Neural cell (in vitro differentiated cells): Measurements from ENCODE around the gene AOX1. TPM values are rescaled to one million over a fixed set of nuclear protein-coding genes. Genes with fewer than 3 reads are reported as not detected.

Experiments used
- H2AFZ ChIP-seq: fragments of 200-600, 300-800 bp; sonication (generic), shearing (Covaris generic); 2 replicates; pipeline ENCODE4 v1.6.0; 2014; ENCODE audit warnings: low read depth, mild to moderate bottlenecking, antibody characterized with exemption, low read length, moderate library complexity
- H3F3A ChIP-seq: fragments of 200-600 bp; shearing (Covaris generic); 2 replicates; pipeline ENCODE4 v1.6.1; 2016; ENCODE audit warnings: mild to moderate bottlenecking, moderate library complexity, mixed read lengths, antibody characterized with exemption, low read length; ENCODE audit not compliant: insufficient read depth, poor library complexity, severe bottlenecking
- H3K27ac ChIP-seq: fragments of 200-600, 300-800 bp; sonication (generic), shearing (Covaris generic); 2 replicates; pipeline ENCODE4 v1.5.1; 2014; ENCODE audit warnings: mild to moderate bottlenecking, low read length, moderate library complexity
- H3K27me3 ChIP-seq: fragments of 300-800, 200-600 bp; sonication (generic), shearing (Covaris generic); 2 replicates; pipeline ENCODE4 v1.6.0; 2014; ENCODE audit warnings: mild to moderate bottlenecking, low read depth, low read length, moderate library complexity; ENCODE audit not compliant: insufficient read depth
- H3K36me3 ChIP-seq: fragments of 300-800, 200-600 bp; sonication (generic), shearing (Covaris generic); 2 replicates; pipeline ENCODE4 v1.5.1; 2014; ENCODE audit warnings: mild to moderate bottlenecking, antibody characterized with exemption, low read length, moderate library complexity; ENCODE audit not compliant: insufficient read depth
- H3K4me2 ChIP-seq: fragments of 300-800, 200-600 bp; sonication (generic), shearing (Covaris generic); 2 replicates; pipeline ENCODE4 v1.6.0; 2014; ENCODE audit warnings: mild to moderate bottlenecking, low read length
- H3K4me3 ChIP-seq: fragments of 300-800, 200-600 bp; sonication (generic), shearing (Covaris generic); 2 replicates; pipeline ENCODE4 v1.5.1; 2014; ENCODE audit warnings: mild to moderate bottlenecking, low read length, moderate library complexity
- H3K79me2 ChIP-seq: fragments of 200-600 bp; shearing (Covaris generic); replicated peaks from 2 replicates; pipeline ENCODE4 v1.6.0; 2014; ENCODE audit warnings: mild to moderate bottlenecking, low read length, moderate library complexity; ENCODE audit not compliant: insufficient read depth
- H3K9ac ChIP-seq: fragments of 300-800, 200-600 bp; sonication (generic), shearing (Covaris generic); 2 replicates; pipeline ENCODE4 v1.6.1; 2016; ENCODE audit warnings: mild to moderate bottlenecking, low read length, mixed read lengths
- H3K9me2 ChIP-seq: fragments of 200-600 bp; shearing (Covaris generic); 2 replicates; pipeline ENCODE4 v1.6.1; 2016; ENCODE audit warnings: mild to moderate bottlenecking, low read length, mixed read lengths; ENCODE audit not compliant: insufficient read depth
- H3K9me3 ChIP-seq: fragments of 200-600, 300-800 bp; sonication (generic), shearing (Covaris generic); 2 replicates; pipeline ENCODE4 v1.6.1; 2016; ENCODE audit warnings: mild to moderate bottlenecking, mixed run types, low read length, moderate library complexity, mixed read lengths
- H4K20me1 ChIP-seq: fragments of 200-600 bp; shearing (Covaris generic); 2 replicates; pipeline ENCODE4 v1.6.1; 2016; ENCODE audit warnings: mild to moderate bottlenecking, mixed run types; ENCODE audit not compliant: insufficient read depth
- EP300 ChIP-seq: fragments of 450-650 bp; conservative IDR thresholded peaks from 2 replicates; pipeline ENCODE4 v1.6.1; 2014; ENCODE audit warnings: antibody characterized with exemption, mild to moderate bottlenecking, moderate library complexity; ENCODE audit not compliant: poor library complexity, severe bottlenecking
- EZH2 ChIP-seq: fragments of 200-600, 300-800 bp; shearing (Covaris generic), sonication (generic); IDR thresholded peaks from 2 replicates; pipeline ENCODE4 v1.6.1; 2014; ENCODE audit warnings: antibody characterized with exemption, low read length, borderline replicate concordance, mild to moderate bottlenecking; ENCODE audit not compliant: insufficient read depth, poor library complexity, severe bottlenecking
- MXI1 ChIP-seq: fragments of 450-650 bp; conservative IDR thresholded peaks from 2 replicates; pipeline ENCODE4 v1.6.1; 2014; ENCODE audit warnings: antibody characterized with exemption, mild to moderate bottlenecking; ENCODE audit not compliant: poor library complexity, severe bottlenecking
- POLR2AphosphoS5 ChIP-seq: IDR thresholded peaks from 2 replicates; pipeline ENCODE4 v1.6.1; 2012
- RAD21 ChIP-seq: fragments of 450-650 bp; conservative IDR thresholded peaks from 2 replicates; pipeline ENCODE4 v1.6.1; 2014; ENCODE audit warnings: antibody characterized with exemption, mild to moderate bottlenecking, moderate library complexity
- SMC3 ChIP-seq: fragments of 450-650 bp; conservative IDR thresholded peaks from 2 replicates; pipeline ENCODE4 v1.6.1; 2014; ENCODE audit warnings: antibody characterized with exemption, mild to moderate bottlenecking, moderate library complexity; ENCODE audit not compliant: poor library complexity
- TAF1 ChIP-seq: IDR thresholded peaks from 2 replicates; pipeline ENCODE4 v1.6.1; 2012; ENCODE audit warnings: low read depth
- polyA plus RNA-seq: library from polyadenylated mRNA; depleted of rRNA; stranded (reverse); fragments of >200 nt; gene quantifications from 2 replicates; pipeline ENCODE4 v1.2.3, GENCODE V29; 2014
- TF ChIP-seq, protein P1 (sequence below): IDR thresholded peaks from 2 replicates; pipeline ENCODE4 v1.6.1; 2012; ENCODE audit warnings: borderline replicate concordance
- TF ChIP-seq, protein P2 (sequence below): fragments of 450-650 bp; IDR thresholded peaks from 2 replicates; pipeline ENCODE4 v1.5.1; 2014; ENCODE audit warnings: antibody characterized with exemption, mild to moderate bottlenecking, moderate library complexity; ENCODE audit not compliant: poor library complexity, severe bottlenecking

The AOX1 gene
- polyA plus RNA-seq, 1 donor from 2014 or later = not detected

DNA sequence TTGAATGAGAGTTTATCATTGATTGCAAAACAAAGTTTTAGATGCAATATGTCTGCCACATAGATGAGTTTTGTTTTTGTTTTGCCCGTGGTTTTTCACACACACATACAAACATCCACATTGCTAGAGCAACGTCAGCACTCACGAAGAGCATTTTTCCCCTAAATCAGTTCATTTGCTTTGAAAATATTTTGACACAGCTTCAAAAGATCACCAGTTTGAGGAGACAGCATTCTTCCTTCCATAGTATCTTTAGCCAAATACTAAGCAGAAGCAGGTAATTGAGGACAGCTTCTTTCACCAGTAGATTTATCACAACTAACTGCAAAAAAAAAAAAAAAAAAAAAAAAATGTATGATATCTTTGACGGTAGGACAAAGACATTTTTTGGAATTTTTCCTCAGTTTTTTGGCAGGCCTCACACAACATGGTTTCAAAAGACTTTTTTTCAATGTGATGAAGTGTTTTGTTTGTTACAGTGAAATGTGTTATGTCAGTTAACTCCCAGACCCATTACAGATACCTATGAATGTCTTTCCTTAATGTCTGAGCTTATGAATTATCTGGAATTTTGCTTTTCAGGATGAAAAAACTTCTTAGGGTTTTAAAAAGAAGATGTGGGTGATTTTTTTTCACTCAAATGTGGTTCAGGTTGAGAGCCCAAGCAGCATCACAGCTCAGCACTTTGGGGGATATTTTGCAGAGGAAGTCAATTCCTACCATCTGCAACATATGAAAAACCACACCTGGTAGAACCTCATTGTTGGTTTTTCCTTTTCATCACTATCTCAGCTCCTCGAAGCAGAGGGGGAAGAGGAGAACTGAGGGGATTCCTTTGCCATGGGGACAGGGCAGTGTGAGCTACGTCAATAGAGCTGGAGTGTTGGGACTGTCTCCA lies 31.6 kb downstream of the AOX1 start:
- H3K27me3 ChIP-seq = no peaks in the 10 kb centered on the region
- H3K4me2 ChIP-seq = no peak overlapping the region
- no peaks in the 10 kb centered on the region for H3K36me3 ChIP-seq
- no peak for TF ChIP-seq EP300
- TF ChIP-seq POLR2AphosphoS5 = no peak
- no peak for TF ChIP-seq MXI1
- no peak for TF ChIP-seq EZH2
- TF ChIP-seq RAD21 = no peak
- TF ChIP-seq TAF1 = no peak
- TF ChIP-seq, protein P1, sequence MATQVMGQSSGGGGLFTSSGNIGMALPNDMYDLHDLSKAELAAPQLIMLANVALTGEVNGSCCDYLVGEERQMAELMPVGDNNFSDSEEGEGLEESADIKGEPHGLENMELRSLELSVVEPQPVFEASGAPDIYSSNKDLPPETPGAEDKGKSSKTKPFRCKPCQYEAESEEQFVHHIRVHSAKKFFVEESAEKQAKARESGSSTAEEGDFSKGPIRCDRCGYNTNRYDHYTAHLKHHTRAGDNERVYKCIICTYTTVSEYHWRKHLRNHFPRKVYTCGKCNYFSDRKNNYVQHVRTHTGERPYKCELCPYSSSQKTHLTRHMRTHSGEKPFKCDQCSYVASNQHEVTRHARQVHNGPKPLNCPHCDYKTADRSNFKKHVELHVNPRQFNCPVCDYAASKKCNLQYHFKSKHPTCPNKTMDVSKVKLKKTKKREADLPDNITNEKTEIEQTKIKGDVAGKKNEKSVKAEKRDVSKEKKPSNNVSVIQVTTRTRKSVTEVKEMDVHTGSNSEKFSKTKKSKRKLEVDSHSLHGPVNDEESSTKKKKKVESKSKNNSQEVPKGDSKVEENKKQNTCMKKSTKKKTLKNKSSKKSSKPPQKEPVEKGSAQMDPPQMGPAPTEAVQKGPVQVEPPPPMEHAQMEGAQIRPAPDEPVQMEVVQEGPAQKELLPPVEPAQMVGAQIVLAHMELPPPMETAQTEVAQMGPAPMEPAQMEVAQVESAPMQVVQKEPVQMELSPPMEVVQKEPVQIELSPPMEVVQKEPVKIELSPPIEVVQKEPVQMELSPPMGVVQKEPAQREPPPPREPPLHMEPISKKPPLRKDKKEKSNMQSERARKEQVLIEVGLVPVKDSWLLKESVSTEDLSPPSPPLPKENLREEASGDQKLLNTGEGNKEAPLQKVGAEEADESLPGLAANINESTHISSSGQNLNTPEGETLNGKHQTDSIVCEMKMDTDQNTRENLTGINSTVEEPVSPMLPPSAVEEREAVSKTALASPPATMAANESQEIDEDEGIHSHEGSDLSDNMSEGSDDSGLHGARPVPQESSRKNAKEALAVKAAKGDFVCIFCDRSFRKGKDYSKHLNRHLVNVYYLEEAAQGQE = no peak
- TF ChIP-seq SMC3 = no peak
- TF ChIP-seq, protein P2, sequence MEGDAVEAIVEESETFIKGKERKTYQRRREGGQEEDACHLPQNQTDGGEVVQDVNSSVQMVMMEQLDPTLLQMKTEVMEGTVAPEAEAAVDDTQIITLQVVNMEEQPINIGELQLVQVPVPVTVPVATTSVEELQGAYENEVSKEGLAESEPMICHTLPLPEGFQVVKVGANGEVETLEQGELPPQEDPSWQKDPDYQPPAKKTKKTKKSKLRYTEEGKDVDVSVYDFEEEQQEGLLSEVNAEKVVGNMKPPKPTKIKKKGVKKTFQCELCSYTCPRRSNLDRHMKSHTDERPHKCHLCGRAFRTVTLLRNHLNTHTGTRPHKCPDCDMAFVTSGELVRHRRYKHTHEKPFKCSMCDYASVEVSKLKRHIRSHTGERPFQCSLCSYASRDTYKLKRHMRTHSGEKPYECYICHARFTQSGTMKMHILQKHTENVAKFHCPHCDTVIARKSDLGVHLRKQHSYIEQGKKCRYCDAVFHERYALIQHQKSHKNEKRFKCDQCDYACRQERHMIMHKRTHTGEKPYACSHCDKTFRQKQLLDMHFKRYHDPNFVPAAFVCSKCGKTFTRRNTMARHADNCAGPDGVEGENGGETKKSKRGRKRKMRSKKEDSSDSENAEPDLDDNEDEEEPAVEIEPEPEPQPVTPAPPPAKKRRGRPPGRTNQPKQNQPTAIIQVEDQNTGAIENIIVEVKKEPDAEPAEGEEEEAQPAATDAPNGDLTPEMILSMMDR = no peak
- no peak overlapping the region for H2AFZ ChIP-seq
- no peak overlapping the region for H3K9ac ChIP-seq
- no peak overlapping the region for H3K27ac ChIP-seq
- no peaks in the 10 kb centered on the region for H3F3A ChIP-seq
- no peaks in the 10 kb centered on the region for H3K9me2 ChIP-seq
- no peaks in the 10 kb centered on the region for H4K20me1 ChIP-seq
- H3K79me2 ChIP-seq = no peaks in the 10 kb centered on the region
- H3K9me3 ChIP-seq = no peaks in the 10 kb centered on the region
- no peak overlapping the region for H3K4me3 ChIP-seq

DNA sequence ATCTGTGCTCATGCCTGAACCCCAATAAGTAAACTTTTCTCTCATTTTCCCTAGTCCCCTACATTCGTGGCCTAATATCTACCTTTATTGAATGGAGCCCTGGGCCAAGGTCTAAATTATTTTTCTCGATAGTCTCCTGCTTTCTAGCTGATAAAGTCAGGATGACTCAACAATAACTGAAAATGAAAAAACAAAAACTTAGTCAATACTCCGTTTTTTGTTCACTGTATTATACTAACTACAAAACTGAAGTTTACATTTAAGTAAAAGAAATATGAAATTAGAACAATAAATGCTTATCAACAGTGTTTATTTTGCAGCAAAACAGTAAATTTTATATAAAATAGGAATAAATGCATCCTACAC lies 32.2 kb downstream of the AOX1 start:
- TF ChIP-seq MXI1 (no peak), POLR2AphosphoS5 (no peak), TAF1 (no peak)
- Histone ChIP-seq H4K20me1 (no peaks in the 10 kb centered on the region), H2AFZ (no peak overlapping the region), H3K9ac (no peak overlapping the region), H3K9me2 (no peaks in the 10 kb centered on the region), H3K36me3 (no peaks in the 10 kb centered on the region), H3K4me2 (no peak overlapping the region), H3K27me3 (no peaks in the 10 kb centered on the region), H3F3A (no peaks in the 10 kb centered on the region), H3K4me3 (no peak overlapping the region), H3K79me2 (no peaks in the 10 kb centered on the region), H3K27ac (no peak overlapping the region), H3K9me3 (no peaks in the 10 kb centered on the region)
